MCF 10A (cell line): Measurements from ENCODE around the gene ATP1B1. TPM values are rescaled to one million over a fixed set of nuclear protein-coding genes. Genes with fewer than 3 reads are reported as not detected.

ENCODE experiments used
- BruUV-seq: library from RNA; stranded (reverse); fragments of 400-500 nt; replicated peaks from 2 replicates; lab custom pipeline; 2021; lab: Mats Ljungman, UMichigan
- CTCF ChIA-PET: fragments of 300-600 bp; sonication (Branson Sonifier 250); formaldehyde crosslinking; extraction: SDS; loops from one replicate; lab custom pipeline; 2021; ENCODE audit warnings: antibody characterized with exemption, inconsistent platforms; lab: Yijun Ruan, JAX
- POLR2A ChIA-PET: fragments of 300-600, 350-650 bp; sonication (Branson Sonifier 250); formaldehyde crosslinking; extraction: SDS; loops from one replicate; lab custom pipeline; 2020; ENCODE audit warnings: antibody characterized with exemption, inconsistent platforms; lab: Yijun Ruan, JAX
- DNase-seq: peaks from one replicate; pipeline ENCODE4 v3.0.0-alpha.2; 2018; ENCODE audit not compliant: unreplicated experiment
- H3K27ac Mint-ChIP-seq: one replicate; pipeline ENCODE4 v1.8.0; 2022; ENCODE audit warnings: mild to moderate bottlenecking, low read depth, mixed read lengths; ENCODE audit not compliant: unreplicated experiment
- H3K27me3 Mint-ChIP-seq: one replicate; pipeline ENCODE4 v1.8.0; 2022; ENCODE audit warnings: mixed read lengths; ENCODE audit not compliant: insufficient read depth, unreplicated experiment
- H3K36me3 Mint-ChIP-seq: one replicate; pipeline ENCODE4 v1.8.0; 2022; ENCODE audit warnings: mild to moderate bottlenecking, moderate library complexity, mixed read lengths; ENCODE audit not compliant: insufficient read depth, unreplicated experiment
- H3K4me1 Mint-ChIP-seq: one replicate; pipeline ENCODE4 v1.8.0; 2022; ENCODE audit warnings: mixed read lengths; ENCODE audit not compliant: insufficient read depth, unreplicated experiment
- H3K4me3 Mint-ChIP-seq: one replicate; pipeline ENCODE4 v1.8.0; 2022; ENCODE audit warnings: mild to moderate bottlenecking, moderate library complexity, mixed read lengths; ENCODE audit not compliant: unreplicated experiment
- H3K9me3 Mint-ChIP-seq: one replicate; pipeline ENCODE4 v1.8.0; 2022; ENCODE audit warnings: mixed read lengths; ENCODE audit not compliant: unreplicated experiment
- intact Hi-C: fragments of 100-400 bp; cut with micrococcal nuclease; formaldehyde crosslinking; loops from 2 replicates; pipeline ENCODE4 v1.14.1; 2022
- total RNA-seq: library from RNA; stranded (reverse); gene quantifications from 2 replicates; pipeline ENCODE4 v1.2.3, GENCODE V29; 2022
- TF ChIP-seq, protein P1 (sequence below): fragments of 200-600 bp; IDR thresholded peaks from one replicate; pipeline ENCODE4 v1.8.0; 2022; ENCODE audit warnings: antibody characterized with exemption, mild to moderate bottlenecking; ENCODE audit not compliant: unreplicated experiment

ATP1B1 gene
- total RNA-seq, 1 experiment from 2014 or later = 20.0 TPM

DNA sequence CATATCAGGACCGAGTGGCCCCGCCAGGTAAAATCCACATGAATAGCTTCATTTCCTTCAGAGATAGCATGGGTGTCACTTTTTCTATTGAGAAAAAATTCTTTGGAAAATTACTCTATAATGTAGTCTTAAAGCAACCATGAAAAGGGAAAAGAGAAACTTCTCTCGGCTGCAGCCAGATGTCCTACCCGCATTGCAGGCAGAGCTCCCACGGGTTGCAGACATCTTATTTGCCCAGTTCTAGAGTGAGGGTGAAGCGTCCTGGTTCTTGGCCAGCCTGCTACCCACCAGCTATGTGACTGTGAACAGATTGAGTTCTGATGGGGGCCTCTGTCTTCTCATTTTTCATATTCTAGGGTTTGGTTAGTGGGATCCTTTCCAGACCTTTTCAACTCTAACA is 5.0 kb downstream of the ATP1B1 start:
- POLR2A ChIA-PET = interaction anchor here (0.6 to 5.6 kb wide), 11 partner anchors 9 to 783 kb away, joined by 3 to 51 read pairs (median 4); partner anchors contain the start of gene NME7
- peaks cover 71% of the 10 kb centered on the region for H3K4me1 Mint-ChIP-seq
- CTCF ChIA-PET = interaction anchor here (0.6 to 10.2 kb wide), 19 partner anchors 8 to 1159 kb away, joined by 3 to 135 read pairs (median 5); partner anchors contain the start of gene BLZF1
- H3K4me3 Mint-ChIP-seq = no peak overlapping the region
- TF ChIP-seq, protein P1, sequence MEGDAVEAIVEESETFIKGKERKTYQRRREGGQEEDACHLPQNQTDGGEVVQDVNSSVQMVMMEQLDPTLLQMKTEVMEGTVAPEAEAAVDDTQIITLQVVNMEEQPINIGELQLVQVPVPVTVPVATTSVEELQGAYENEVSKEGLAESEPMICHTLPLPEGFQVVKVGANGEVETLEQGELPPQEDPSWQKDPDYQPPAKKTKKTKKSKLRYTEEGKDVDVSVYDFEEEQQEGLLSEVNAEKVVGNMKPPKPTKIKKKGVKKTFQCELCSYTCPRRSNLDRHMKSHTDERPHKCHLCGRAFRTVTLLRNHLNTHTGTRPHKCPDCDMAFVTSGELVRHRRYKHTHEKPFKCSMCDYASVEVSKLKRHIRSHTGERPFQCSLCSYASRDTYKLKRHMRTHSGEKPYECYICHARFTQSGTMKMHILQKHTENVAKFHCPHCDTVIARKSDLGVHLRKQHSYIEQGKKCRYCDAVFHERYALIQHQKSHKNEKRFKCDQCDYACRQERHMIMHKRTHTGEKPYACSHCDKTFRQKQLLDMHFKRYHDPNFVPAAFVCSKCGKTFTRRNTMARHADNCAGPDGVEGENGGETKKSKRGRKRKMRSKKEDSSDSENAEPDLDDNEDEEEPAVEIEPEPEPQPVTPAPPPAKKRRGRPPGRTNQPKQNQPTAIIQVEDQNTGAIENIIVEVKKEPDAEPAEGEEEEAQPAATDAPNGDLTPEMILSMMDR = no peak
- BruUV-seq = no TSS peak
- H3K9me3 Mint-ChIP-seq = no peaks in the 10 kb centered on the region
- no peak for DNase-seq
- intact Hi-C loops = loop anchor here (5.0 to 10.0 kb wide), 2 partner anchors 256 to 373 kb away; partner anchors contain the start of genes BLZF1, NME7 and SLC19A2
- peaks cover 33% of the 10 kb centered on the region for H3K36me3 Mint-ChIP-seq
- H3K27ac Mint-ChIP-seq = no peak overlapping the region
- H3K27me3 Mint-ChIP-seq = no peaks in the 10 kb centered on the region

DNA sequence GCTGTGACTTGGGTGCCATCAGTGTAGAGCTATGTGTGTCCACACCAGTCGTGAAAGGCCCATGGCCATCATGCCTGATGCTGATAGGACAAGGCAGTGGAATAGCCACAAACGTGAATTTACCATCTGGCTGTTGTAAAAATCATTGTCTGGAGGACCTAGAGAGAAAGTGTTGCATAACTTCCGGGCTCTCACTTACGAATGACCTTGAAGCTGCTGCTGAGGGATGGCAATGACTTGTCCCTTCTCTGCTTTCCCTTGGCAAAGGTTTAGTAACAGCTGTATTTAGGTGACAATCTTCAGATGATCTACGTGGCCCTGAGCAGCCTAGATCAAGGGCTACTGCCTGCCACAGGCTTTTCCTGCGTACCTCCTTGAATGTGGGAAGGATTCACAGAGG is 5.8 kb downstream of the ATP1B1 start:
- CTCF ChIA-PET = interaction anchor here (0.6 to 10.2 kb wide), 16 partner anchors 15 to 652 kb away, joined by 3 to 135 read pairs (median 5); no protein-coding TSS in a partner anchor
- peaks cover 37% of the 10 kb centered on the region for H3K36me3 Mint-ChIP-seq
- peak; percentile 51 for DNase-seq
- no peaks in the 10 kb centered on the region for H3K27me3 Mint-ChIP-seq
- POLR2A ChIA-PET = interaction anchor here (0.6 to 2.6 kb wide), 7 partner anchors 11 to 475 kb away, joined by 3 to 13 read pairs (median 4); partner anchors contain the start of gene NME7
- peaks cover 72% of the 10 kb centered on the region for H3K4me1 Mint-ChIP-seq
- H3K9me3 Mint-ChIP-seq = no peaks in the 10 kb centered on the region
- intact Hi-C loops = loop anchor here (5.0 to 10.0 kb wide), 2 partner anchors 255 to 373 kb away; partner anchors contain the start of genes BLZF1, NME7 and SLC19A2
- H3K4me3 Mint-ChIP-seq = peak overlapping the region; percentile 32
- BruUV-seq = no TSS peak
- TF ChIP-seq, protein P1 = no peak
- no peak overlapping the region for H3K27ac Mint-ChIP-seq

DNA sequence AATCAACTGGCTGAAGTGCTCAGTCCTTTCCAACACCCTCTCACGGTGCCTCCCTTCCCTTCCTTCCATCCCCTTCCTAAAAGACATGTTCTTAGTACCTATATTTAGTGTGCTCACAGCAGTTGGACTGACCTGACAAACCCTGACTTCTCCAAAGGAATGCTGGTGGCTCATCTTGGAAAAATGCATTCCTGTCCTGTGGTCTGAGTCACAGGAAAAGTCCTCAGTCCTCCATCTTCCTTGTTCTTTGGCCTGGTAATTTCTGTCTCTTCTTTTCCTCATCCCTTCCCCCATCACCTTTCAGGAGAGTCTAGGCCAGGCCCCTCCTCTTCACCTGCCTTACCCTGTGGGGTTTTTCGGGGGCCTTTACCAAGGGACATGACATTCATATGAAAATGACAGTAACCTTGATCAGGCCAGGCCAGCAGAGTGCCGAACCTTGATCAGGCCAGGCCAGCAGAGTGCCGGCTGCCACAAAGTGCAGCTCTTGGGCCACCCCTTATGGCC is 7.2 kb downstream of the ATP1B1 start:
- peaks cover 68% of the 10 kb centered on the region for H3K4me1 Mint-ChIP-seq
- intact Hi-C loops = loop anchor here (5.0 to 10.0 kb wide), 2 partner anchors 254 to 371 kb away; partner anchors contain the start of genes BLZF1, NME7 and SLC19A2
- no peaks in the 10 kb centered on the region for H3K27me3 Mint-ChIP-seq
- no TSS peak for BruUV-seq
- peaks cover 38% of the 10 kb centered on the region for H3K36me3 Mint-ChIP-seq
- H3K27ac Mint-ChIP-seq = peak overlapping the region; percentile 82
- POLR2A ChIA-PET = interaction anchor here (0.6 to 0.9 kb wide), 2 partner anchors 490 to 495 kb away, joined by 3 read pairs; no protein-coding TSS in a partner anchor
- peak; percentile 90 for DNase-seq
- TF ChIP-seq, protein P1 = no peak
- H3K4me3 Mint-ChIP-seq = peak overlapping the region; percentile 68
- CTCF ChIA-PET = interaction anchor here (0.6 to 8.1 kb wide), 6 partner anchors 20 to 778 kb away, joined by 3 to 107 read pairs (median 3); no protein-coding TSS in a partner anchor
- H3K9me3 Mint-ChIP-seq = no peaks in the 10 kb centered on the region
